ENCODE data around the gene CNOT6. TPM values are rescaled to one million over a fixed set of nuclear protein-coding genes. Genes with fewer than 3 reads are reported as not detected.
A peak's percentile ranks its signal among the peaks of the same experiment; 100 is the strongest.

Gene CNOT6
- total RNA-seq, 1 donor from 2014 or later: 38.5 TPM

GRCh38 chr5:180602481-180603075, 108.4 kb downstream of the CNOT6 start:
- H3K4me3 Mint-ChIP-seq: no peak overlapping the region
- peaks cover 2% of the 10 kb centered on the region for H3K9me3 Mint-ChIP-seq
- TF ChIP-seq CTCF (IDR thresholded peaks at IDR 0.05) (no peak), EZH2phosphoT487 (IDR thresholded peaks at IDR 0.05) (no peak), EZH2 (IDR thresholded peaks at IDR 0.05) (no peak)
- no peak for DNase-seq (ENCODE audit: low spot score)
- Histone ChIP-seq H3K9me3 (ENCODE audit: low read depth) (no peaks in the 10 kb centered on the region), H3K4me3 (no peak overlapping the region), H3F3A (ENCODE audit: low read depth) (no peaks in the 10 kb centered on the region), H4K20me1 (ENCODE audit: low read depth) (no peaks in the 10 kb centered on the region), H3K4me1 (no peaks in the 10 kb centered on the region), H2AFZ (replicated peaks) (no peak overlapping the region), H3K27me3 (no peaks in the 10 kb centered on the region), H3K36me3 (no peaks in the 10 kb centered on the region), H3K4me2 (no peak overlapping the region), H3K79me2 (ENCODE audit: low read depth) (no peaks in the 10 kb centered on the region), H3K9ac (no peak overlapping the region), H3K27ac (no peak overlapping the region)
- no peaks in the 10 kb centered on the region for H3K36me3 Mint-ChIP-seq
- H3K27ac Mint-ChIP-seq: no peak overlapping the region
- H3K4me1 Mint-ChIP-seq: peaks cover 3% of the 10 kb centered on the region
- H3K27me3 Mint-ChIP-seq (ENCODE audit: insufficient read depth, low read depth): peaks cover 5% of the 10 kb centered on the region

GRCh38 chr5:180603076-180603594, 109.0 kb downstream of the CNOT6 start:
- H3K27me3 Mint-ChIP-seq (ENCODE audit: insufficient read depth, low read depth): peaks cover 5% of the 10 kb centered on the region
- H4K20me1 ChIP-seq (ENCODE audit: low read depth): no peaks in the 10 kb centered on the region
- no peak overlapping the region for H3K4me3 ChIP-seq
- H3K36me3 ChIP-seq: no peaks in the 10 kb centered on the region
- H3K79me2 ChIP-seq (ENCODE audit: low read depth): no peaks in the 10 kb centered on the region
- H3K9me3 Mint-ChIP-seq: peaks cover 2% of the 10 kb centered on the region
- no peak overlapping the region for H3K4me3 Mint-ChIP-seq
- no peaks in the 10 kb centered on the region for H3K27me3 ChIP-seq
- H3K36me3 Mint-ChIP-seq: no peaks in the 10 kb centered on the region
- no peak overlapping the region for H3K4me2 ChIP-seq
- H3K27ac Mint-ChIP-seq: no peak overlapping the region
- H3K9me3 ChIP-seq (ENCODE audit: low read depth): no peaks in the 10 kb centered on the region
- no peak for DNase-seq (ENCODE audit: low spot score)
- no peak overlapping the region for H2AFZ ChIP-seq (replicated peaks)
- H3K4me1 ChIP-seq: no peaks in the 10 kb centered on the region
- H3K9ac ChIP-seq: no peak overlapping the region
- H3F3A ChIP-seq (ENCODE audit: low read depth): no peaks in the 10 kb centered on the region
- TF ChIP-seq CTCF (IDR thresholded peaks at IDR 0.05) (no peak), EZH2phosphoT487 (IDR thresholded peaks at IDR 0.05) (no peak), EZH2 (IDR thresholded peaks at IDR 0.05) (no peak)
- H3K27ac ChIP-seq: no peak overlapping the region
- peaks cover 3% of the 10 kb centered on the region for H3K4me1 Mint-ChIP-seq

- no peaks in the 10 kb centered on the region for H3K9me3 Mint-ChIP-seq
These were observed 110.1 kb downstream of the CNOT6 start for GRCh38 chr5:180604271-180604670.

More at GRCh38 chr5:180604271-180604670, 110.1 kb downstream of the CNOT6 start:
- no peaks in the 10 kb centered on the region for H3K36me3 Mint-ChIP-seq
- H3K4me1 ChIP-seq: no peaks in the 10 kb centered on the region
- H3K27ac Mint-ChIP-seq: peak overlapping the region; percentile 43
- H3K27me3 Mint-ChIP-seq (ENCODE audit: insufficient read depth, low read depth): peaks cover 5% of the 10 kb centered on the region
- no peak overlapping the region for H3K27ac ChIP-seq
- H3K4me3 ChIP-seq: no peak overlapping the region
- H3F3A ChIP-seq (ENCODE audit: low read depth): no peaks in the 10 kb centered on the region
- H2AFZ ChIP-seq (replicated peaks): no peak overlapping the region
- no peaks in the 10 kb centered on the region for H3K9me3 ChIP-seq (ENCODE audit: low read depth)
- TF ChIP-seq CTCF (IDR thresholded peaks at IDR 0.05) (no peak), EZH2 (IDR thresholded peaks at IDR 0.05) (no peak), EZH2phosphoT487 (IDR thresholded peaks at IDR 0.05) (no peak)
- no peak overlapping the region for H3K9ac ChIP-seq
- H3K4me2 ChIP-seq: no peak overlapping the region
- H3K36me3 ChIP-seq: no peaks in the 10 kb centered on the region
- no peak overlapping the region for H3K4me3 Mint-ChIP-seq
- no peaks in the 10 kb centered on the region for H3K79me2 ChIP-seq (ENCODE audit: low read depth)
- H3K4me1 Mint-ChIP-seq: peaks cover 3% of the 10 kb centered on the region
- no peaks in the 10 kb centered on the region for H4K20me1 ChIP-seq (ENCODE audit: low read depth)
- no peak for DNase-seq (ENCODE audit: low spot score)
- no peaks in the 10 kb centered on the region for H3K27me3 ChIP-seq
